DMS 273 (cell line): ENCODE measurements around the gene CUL2.
A peak's percentile ranks its signal among the peaks of the same experiment; 100 is the strongest.
"Not testable (repeated sequence)": the region's sequence is repeated elsewhere in the genome, so short reads cannot be mapped to it uniquely, and the experiment has no call there.

Experiments used
- DNase-seq: peaks from one replicate; lab custom pipeline; 2025; ENCODE audit not compliant: unreplicated experiment; lab: John Stamatoyannopoulos, UW

Gene CUL2

DNA sequence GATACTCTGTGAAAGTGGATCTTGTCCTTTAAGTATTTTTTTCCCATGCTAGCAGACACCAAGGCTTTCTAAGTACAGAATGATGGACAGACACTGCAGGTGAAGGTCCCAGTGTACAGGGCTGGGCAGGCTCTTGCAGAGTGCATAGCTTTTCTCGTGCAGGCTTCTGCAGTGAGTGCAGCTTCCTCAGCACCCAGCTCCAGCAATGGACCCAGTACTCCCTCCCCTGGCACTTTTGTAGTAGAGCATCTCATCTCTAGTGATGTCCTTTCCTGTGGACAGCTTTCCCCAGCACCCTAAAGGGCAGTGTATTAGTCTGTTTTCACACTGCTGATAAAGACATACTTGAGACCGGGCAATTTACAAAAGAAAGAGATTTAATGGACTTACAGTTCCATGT is 104.3 kb downstream of the CUL2 start:
- DNase-seq, result peak; percentile 44

DNA sequence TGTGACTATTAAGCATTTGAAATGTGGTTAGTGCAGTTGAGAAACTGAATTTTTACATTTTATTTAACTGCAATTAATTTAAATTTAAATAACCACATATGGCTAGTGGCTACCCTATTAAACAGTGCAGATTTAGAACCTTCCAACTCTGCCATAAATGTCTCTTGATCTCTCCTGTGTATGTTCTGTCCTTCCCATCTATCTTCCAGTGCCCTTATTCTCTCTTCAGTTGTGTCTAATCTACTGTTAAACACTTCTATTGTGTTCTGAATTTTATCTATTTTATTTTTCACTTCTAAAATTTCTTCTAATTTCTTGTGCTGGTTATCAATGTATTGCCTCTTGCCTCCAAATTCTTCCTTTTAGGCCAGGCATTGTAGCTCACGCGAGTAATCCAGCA is 105.0 kb downstream of the CUL2 start:
- no peak for DNase-seq

- no peak for DNase-seq
Observed at GRCh38 chr10:34981844-34982243, 108.3 kb downstream of the CUL2 start.

- no peak for DNase-seq
Observed at GRCh38 chr10:34979938-34980337, 110.2 kb downstream of the CUL2 start.

DNA sequence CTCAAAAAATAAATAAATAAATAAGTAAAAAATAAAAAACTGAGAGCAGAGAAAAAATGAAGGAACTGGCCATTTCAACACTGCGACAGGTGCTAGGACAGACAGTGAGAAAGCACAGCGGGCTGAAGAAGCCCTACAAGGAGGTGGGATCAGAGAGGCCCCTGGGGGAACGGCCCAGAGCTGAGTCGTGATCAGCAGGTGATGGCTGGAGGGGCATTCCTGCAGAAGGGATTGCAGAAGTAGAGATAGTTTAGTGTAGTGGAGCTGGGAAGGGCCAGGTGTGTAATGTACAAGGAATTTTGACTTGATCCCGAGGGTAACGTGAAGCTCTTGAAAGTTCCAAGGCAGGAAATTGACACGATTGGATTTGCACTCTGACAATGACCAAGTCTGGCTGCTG is 112.1 kb downstream of the CUL2 start:
- DNase-seq, result no peak

DNA sequence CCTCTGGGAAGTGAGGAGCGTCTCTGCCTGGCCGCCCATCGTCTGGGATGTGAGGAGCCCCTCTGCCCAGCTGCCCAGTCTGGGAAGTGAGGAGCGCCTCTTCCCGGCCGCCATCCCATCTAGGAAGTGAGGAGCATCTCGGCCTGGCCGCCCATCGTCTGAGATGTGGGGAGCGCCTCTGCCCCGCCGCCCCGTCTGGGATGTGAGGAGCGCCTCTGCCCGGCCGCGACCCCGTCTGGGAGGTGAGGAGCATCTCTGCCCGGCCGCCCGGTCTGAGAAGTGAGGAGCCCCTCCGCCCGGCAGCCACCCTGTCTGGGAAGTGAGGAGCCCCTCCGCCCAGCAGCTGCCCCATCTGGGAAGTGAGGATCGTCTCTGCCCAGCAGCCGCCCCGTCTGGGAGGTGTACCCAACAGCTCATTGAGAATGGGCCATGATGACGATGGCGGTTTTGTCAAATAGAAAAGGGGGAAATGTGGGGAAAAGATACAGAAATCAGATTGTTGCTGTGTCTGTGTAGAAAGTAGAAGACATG is 113.7 kb downstream of the CUL2 start:
- DNase-seq, result not testable (repeated sequence)

- DNase-seq, result not testable (repeated sequence)
Observed at GRCh38 chr10:34974364-34975065, 115.6 kb downstream of the CUL2 start.

- DNase-seq, result not testable (repeated sequence)
Observed at GRCh38 chr10:34973757-34974156, 116.4 kb downstream of the CUL2 start.

- DNase-seq, result not testable (repeated sequence)
Observed at GRCh38 chr10:34973121-34973520, 117.0 kb downstream of the CUL2 start.

- not testable (repeated sequence) for DNase-seq
Observed at GRCh38 chr10:34972591-34972990, 117.5 kb downstream of the CUL2 start.

DNA sequence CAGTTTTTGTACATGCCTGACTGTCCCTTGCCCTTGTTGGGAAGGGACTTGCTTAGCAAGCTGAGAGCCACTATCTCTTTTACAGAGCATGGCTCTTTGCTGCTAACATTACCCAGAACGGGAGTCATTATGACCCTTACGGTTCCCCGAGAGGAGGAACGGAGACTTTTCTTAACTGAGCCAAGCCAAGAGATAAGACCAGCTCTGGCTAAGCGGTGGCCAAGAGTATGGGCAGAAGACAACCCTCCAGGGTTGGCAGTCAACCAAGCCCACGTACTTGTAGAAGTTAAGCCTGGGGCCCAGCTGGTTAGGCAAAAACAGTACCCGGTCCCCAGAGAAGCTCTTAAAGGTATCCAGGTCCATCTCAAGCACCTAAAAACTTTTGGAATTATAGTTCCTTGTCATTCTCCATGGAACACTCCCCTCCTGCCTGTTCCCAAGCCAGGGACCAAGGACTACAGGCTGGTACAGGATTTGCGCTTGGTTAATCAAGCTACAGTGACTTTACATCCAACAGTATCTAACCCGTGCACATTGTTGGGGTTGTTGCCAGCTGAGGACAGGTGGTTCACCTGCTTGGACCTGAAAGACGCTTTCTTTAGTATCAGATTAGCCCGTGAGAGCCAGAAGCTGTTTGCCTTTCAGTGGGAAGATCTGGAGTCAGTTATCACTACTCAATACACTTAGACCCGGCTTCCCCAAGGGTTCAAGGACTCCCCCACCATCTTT is 118.4 kb downstream of the CUL2 start:
- not testable (repeated sequence) for DNase-seq

DNA sequence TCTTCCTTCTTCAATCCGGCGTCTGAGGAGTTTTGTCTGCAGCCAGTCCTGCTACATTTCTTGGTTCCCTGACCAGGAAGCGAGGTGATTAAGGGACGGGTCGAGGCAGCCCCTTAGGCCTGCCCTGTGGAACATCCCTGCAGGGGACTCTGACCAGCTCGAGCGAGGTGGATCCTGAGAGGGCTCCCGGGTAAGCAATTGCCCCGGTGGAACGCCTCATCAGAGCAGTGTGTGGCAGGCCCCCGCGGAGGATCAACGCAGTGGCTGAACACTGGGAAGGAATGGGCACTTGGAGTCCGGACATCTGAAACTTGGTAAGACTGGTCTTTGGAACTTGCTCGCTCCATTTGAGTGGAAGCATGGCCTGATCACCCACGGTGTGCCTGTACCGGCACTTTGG is 121.0 kb downstream of the CUL2 start:
- DNase-seq, result no peak

GRCh38 chr10:34967335-34967880 is 122.7 kb downstream of the CUL2 start:
- DNase-seq, result peak; percentile 17

GRCh38 chr10:34966451-34966850 is 123.7 kb downstream of the CUL2 start:
- no peak for DNase-seq

DNA sequence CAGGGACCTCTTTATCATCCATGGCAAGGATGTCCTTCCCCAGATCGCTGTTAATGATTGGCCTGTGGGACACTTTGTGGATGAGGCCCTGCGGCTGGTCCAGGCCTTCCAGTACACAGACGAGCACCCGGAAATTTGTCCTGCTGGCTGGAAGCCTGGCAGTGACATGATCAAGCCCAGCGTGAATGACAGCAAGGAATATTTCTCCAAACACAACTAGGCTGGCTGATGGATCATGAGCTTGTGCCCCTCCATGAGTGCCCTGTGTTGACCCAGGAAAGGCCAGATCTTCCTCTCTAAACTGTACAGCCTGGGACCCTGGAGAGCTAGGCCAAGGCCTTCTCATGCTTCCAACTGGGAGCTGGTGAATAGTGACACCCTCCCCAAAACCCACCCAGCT is 124.1 kb downstream of the CUL2 start:
- DNase-seq, result no peak

- no peak for DNase-seq
Observed at GRCh38 chr10:34964166-34964800, 125.9 kb downstream of the CUL2 start.

- DNase-seq, result no peak
Observed at GRCh38 chr10:34962866-34963265, 127.3 kb downstream of the CUL2 start.

GRCh38 chr10:34960983-34961382 is 129.2 kb downstream of the CUL2 start:
- peak; percentile 27 for DNase-seq

GRCh38 chr10:34959786-34960185 is 130.4 kb downstream of the CUL2 start:
- DNase-seq, result no peak

GRCh38 chr10:34959321-34959720 is 130.8 kb downstream of the CUL2 start:
- peak; percentile 4 for DNase-seq
